Measurements from ENCODE around the gene MBL2. TPM values are rescaled to one million over a fixed set of nuclear protein-coding genes. Genes with fewer than 3 reads are reported as not detected.

MBL2 gene
- total RNA-seq, 1 donor from 2014 or later = not detected

DNA sequence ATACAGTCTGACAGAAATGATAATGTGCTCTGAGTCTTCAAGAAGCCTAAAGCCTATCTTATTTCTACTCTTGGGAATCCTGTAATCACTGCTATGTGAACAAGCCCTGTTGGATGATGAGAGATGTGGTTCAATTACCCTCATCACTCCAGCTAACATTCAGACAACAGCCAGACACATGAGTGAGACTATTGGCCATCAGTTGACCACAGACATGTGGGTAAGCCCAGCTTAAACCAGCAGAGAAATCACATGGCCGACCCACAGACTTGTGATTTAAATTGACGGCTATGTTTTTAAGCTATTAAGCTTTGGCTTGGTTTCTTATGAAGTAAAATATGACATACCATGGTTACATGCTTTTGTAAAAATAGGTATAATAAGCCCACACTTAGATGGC, 2.6 kb downstream of the MBL2 start:
- no peaks in the 10 kb centered on the region for H3K36me3 Mint-ChIP-seq (ENCODE audit: low read depth)
- H3K27me3 Mint-ChIP-seq = no peaks in the 10 kb centered on the region
- H3K9me3 Mint-ChIP-seq = no peaks in the 10 kb centered on the region
- intact Hi-C loops (cut with micrococcal nuclease) = no loop called here
- TF ChIP-seq, protein P1, sequence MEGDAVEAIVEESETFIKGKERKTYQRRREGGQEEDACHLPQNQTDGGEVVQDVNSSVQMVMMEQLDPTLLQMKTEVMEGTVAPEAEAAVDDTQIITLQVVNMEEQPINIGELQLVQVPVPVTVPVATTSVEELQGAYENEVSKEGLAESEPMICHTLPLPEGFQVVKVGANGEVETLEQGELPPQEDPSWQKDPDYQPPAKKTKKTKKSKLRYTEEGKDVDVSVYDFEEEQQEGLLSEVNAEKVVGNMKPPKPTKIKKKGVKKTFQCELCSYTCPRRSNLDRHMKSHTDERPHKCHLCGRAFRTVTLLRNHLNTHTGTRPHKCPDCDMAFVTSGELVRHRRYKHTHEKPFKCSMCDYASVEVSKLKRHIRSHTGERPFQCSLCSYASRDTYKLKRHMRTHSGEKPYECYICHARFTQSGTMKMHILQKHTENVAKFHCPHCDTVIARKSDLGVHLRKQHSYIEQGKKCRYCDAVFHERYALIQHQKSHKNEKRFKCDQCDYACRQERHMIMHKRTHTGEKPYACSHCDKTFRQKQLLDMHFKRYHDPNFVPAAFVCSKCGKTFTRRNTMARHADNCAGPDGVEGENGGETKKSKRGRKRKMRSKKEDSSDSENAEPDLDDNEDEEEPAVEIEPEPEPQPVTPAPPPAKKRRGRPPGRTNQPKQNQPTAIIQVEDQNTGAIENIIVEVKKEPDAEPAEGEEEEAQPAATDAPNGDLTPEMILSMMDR (IDR thresholded peaks at IDR 0.05) = no peak
- no peak for ATAC-seq (ENCODE audit: low read depth)
- no peak for DNase-seq
- ChIA-PET POLR2A (no interaction called here), CTCF (no interaction called here)
- H3K4me1 Mint-ChIP-seq = no peaks in the 10 kb centered on the region
- no peak overlapping the region for H3K27ac Mint-ChIP-seq
- H3K4me3 Mint-ChIP-seq = no peak overlapping the region

DNA sequence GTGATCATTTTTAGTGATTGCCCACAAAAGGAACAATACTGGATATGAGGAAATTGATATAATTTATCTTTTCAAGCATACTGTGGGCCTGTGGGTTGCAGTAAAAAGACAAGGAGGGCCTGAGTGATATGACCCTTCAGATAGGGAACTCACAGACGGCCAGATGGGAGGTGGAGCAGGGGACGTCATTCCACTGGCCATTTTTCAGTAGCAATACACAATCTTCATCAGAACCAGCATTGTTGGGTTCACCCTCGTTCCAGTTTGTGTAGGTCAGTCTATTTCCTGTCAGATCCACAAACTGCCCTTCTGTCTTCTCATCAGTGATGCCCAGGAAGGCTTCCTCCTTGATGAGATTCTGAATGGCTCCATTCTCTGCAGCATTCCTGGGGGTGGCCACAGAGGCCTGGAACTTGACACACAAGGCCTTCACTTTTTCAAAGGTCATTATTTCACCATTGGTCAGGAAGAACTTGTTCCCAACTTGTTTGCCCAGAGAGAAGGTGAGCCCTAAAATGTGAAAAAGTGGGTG, 4.5 kb downstream of the MBL2 start:
- Mint-ChIP-seq H3K4me1 (no peaks in the 10 kb centered on the region), H3K27me3 (no peaks in the 10 kb centered on the region), H3K27ac (no peak overlapping the region), H3K36me3 (ENCODE audit: low read depth) (no peaks in the 10 kb centered on the region), H3K9me3 (no peaks in the 10 kb centered on the region), H3K4me3 (no peak overlapping the region)
- no peak for DNase-seq
- TF ChIP-seq, protein P1 (IDR thresholded peaks at IDR 0.05) = no peak
- ChIA-PET POLR2A (no interaction called here), CTCF (no interaction called here)
- no peak for ATAC-seq (ENCODE audit: low read depth)
- intact Hi-C loops (cut with micrococcal nuclease) = no loop called here

DNA sequence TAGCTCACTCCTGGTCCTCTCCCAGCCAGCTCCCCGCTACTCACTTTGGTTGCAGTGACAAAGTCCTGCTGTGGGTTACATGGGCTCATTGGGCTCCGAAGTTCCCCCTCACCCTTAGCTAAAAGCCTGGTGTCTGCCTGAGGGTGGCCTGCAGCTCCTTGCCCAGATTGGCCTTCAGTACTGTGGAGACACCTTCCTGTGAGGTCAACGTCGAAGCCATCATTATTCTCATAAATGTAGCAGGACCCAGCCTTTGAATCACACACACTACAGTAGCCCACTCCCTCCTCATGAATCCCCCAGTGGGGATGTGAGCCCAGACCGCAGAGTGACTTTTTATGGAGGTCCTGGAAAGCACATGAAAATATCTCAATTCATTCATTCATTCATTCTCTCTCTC, 10.5 kb downstream of the MBL2 start:
- H3K4me3 Mint-ChIP-seq = no peak overlapping the region
- DNase-seq (no peak), ATAC-seq (ENCODE audit: low read depth) (no peak)
- intact Hi-C loops (cut with micrococcal nuclease) = no loop called here
- H3K27ac Mint-ChIP-seq = no peak overlapping the region
- ChIA-PET CTCF (no interaction called here), POLR2A (no interaction called here)
- no peaks in the 10 kb centered on the region for H3K36me3 Mint-ChIP-seq (ENCODE audit: low read depth)
- no peaks in the 10 kb centered on the region for H3K4me1 Mint-ChIP-seq
- H3K9me3 Mint-ChIP-seq = no peaks in the 10 kb centered on the region
- H3K27me3 Mint-ChIP-seq = peaks cover 3% of the 10 kb centered on the region
- TF ChIP-seq, protein P1 (IDR thresholded peaks at IDR 0.05) = no peak

DNA sequence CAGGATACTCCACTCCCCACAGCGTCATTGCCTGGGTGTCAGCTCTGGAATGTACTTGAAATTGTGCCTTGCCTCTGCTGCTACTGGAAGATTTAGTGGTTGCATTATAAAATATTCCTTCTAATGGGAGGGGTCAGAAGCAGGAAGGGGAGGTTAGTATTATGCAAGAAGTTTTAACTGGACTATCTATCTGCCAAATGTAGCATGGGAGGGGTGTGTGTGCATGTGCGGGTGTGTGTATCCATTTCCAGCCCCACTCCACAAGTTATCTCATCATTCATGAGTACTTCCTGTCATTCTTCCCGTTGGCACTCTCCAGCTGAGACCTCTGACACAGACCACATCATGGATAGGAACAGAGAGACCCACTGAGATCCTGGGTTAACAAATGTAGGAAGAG, 13.4 kb downstream of the MBL2 start:
- peaks cover 3% of the 10 kb centered on the region for H3K27me3 Mint-ChIP-seq
- H3K36me3 Mint-ChIP-seq (ENCODE audit: low read depth) = no peaks in the 10 kb centered on the region
- CTCF ChIA-PET = no interaction called here
- intact Hi-C loops (cut with micrococcal nuclease) = no loop called here
- TF ChIP-seq, protein P1 (IDR thresholded peaks at IDR 0.05) = no peak
- no peak overlapping the region for H3K4me3 Mint-ChIP-seq
- POLR2A ChIA-PET = no interaction called here
- no peak for DNase-seq
- ATAC-seq (ENCODE audit: low read depth) = no peak
- H3K9me3 Mint-ChIP-seq = no peaks in the 10 kb centered on the region
- H3K4me1 Mint-ChIP-seq = no peaks in the 10 kb centered on the region
- no peak overlapping the region for H3K27ac Mint-ChIP-seq

DNA sequence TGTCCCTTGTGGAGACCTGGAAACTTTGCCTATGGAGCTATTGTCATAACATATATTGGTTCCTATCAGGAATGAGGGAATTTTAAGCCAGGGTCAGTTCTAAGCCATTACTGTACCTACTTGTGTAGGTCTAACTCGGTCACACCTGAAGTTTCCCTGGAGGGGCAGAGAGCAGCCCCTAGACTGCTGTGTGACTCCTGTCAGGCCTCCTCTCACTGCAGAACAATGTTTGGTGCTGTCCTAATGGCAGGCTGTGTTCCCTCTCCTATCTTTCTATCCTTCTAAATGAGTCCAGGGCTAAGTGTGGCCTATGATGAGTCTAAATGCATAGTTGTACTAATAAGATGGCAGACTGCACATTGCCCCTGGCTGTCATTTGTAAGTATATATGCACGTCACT, 14.2 kb downstream of the MBL2 start:
- TF ChIP-seq, protein P1 (IDR thresholded peaks at IDR 0.05) = no peak
- H3K4me3 Mint-ChIP-seq = no peak overlapping the region
- H3K27me3 Mint-ChIP-seq = peaks cover 3% of the 10 kb centered on the region
- DNase-seq (no peak), ATAC-seq (ENCODE audit: low read depth) (no peak)
- no peaks in the 10 kb centered on the region for H3K36me3 Mint-ChIP-seq (ENCODE audit: low read depth)
- POLR2A ChIA-PET = no interaction called here
- no peaks in the 10 kb centered on the region for H3K9me3 Mint-ChIP-seq
- intact Hi-C loops (cut with micrococcal nuclease) = no loop called here
- CTCF ChIA-PET = no interaction called here
- H3K27ac Mint-ChIP-seq = no peak overlapping the region
- H3K4me1 Mint-ChIP-seq = no peaks in the 10 kb centered on the region
